DMS153 (cell line): ENCODE data around the gene ALDH3A1.

Experiments
- DNase-seq: peaks from one replicate; lab custom pipeline; 2025; lab: John Stamatoyannopoulos, UW

Gene ALDH3A1

GRCh38 chr17:19741832-19742457 lies 6.2 kb downstream of the ALDH3A1 start:
- DNase-seq: no peak

GRCh38 chr17:19740933-19741332 lies 7.2 kb downstream of the ALDH3A1 start:
- DNase-seq: no peak

- no peak for DNase-seq
These were observed 8.6 kb downstream of the ALDH3A1 start for GRCh38 chr17:19739241-19740201.

- no peak for DNase-seq
These were observed 9.3 kb downstream of the ALDH3A1 start for GRCh38 chr17:19738757-19739156.

- no peak for DNase-seq
These were observed 10.0 kb downstream of the ALDH3A1 start for GRCh38 chr17:19738073-19738449.

GRCh38 chr17:19737305-19738072 lies 10.6 kb downstream of the ALDH3A1 start:
- no peak for DNase-seq

GRCh38 chr17:19736071-19736470 lies 12.0 kb downstream of the ALDH3A1 start:
- no peak for DNase-seq

- DNase-seq: no peak
These were observed 14.1 kb downstream of the ALDH3A1 start for GRCh38 chr17:19733953-19734526.

GRCh38 chr17:19731626-19732025 lies 16.5 kb downstream of the ALDH3A1 start:
- DNase-seq: no peak

- no peak for DNase-seq
These were observed 17.3 kb downstream of the ALDH3A1 start for GRCh38 chr17:19730843-19731242.

GRCh38 chr17:19729900-19730299 lies 18.2 kb downstream of the ALDH3A1 start:
- no peak for DNase-seq

GRCh38 chr17:19728084-19728495 lies 20.0 kb downstream of the ALDH3A1 start:
- DNase-seq: peak; percentile 70

- peak; percentile 0 for DNase-seq
These were observed 20.5 kb downstream of the ALDH3A1 start for GRCh38 chr17:19727501-19728078.

- no peak for DNase-seq
These were observed 21.3 kb downstream of the ALDH3A1 start for GRCh38 chr17:19726631-19727376.

- DNase-seq: no peak
These were observed 22.6 kb downstream of the ALDH3A1 start for GRCh38 chr17:19725486-19725885.

GRCh38 chr17:19724501-19725420 lies 23.3 kb downstream of the ALDH3A1 start:
- DNase-seq: no peak

- no peak for DNase-seq
These were observed 24.1 kb downstream of the ALDH3A1 start for GRCh38 chr17:19723964-19724363.

- DNase-seq: peak; percentile 7
These were observed 27.3 kb downstream of the ALDH3A1 start for GRCh38 chr17:19720631-19721426.

- DNase-seq: no peak
These were observed 28.0 kb downstream of the ALDH3A1 start for GRCh38 chr17:19720210-19720475.
